Astrocyte of the spinal cord (primary cell): Measurements from ENCODE around the gene CSRP3.
A peak's percentile ranks its signal among the peaks of the same experiment; 100 is the strongest.

Experiments used
- DNase-seq: peaks from one replicate; pipeline ENCODE4 v3.0.0; 2011; ENCODE audit warnings: low read depth, low spot score
- H3K4me3 ChIP-seq: 2 replicates; pipeline ENCODE4 v1.5.1; 2011; ENCODE audit warnings: low read depth, mild to moderate bottlenecking, low read length, moderate library complexity
- in situ Hi-C: cut with HindIII; loops from 2 replicates; pipeline ENCODE4 v1.10.0; 2017; ENCODE audit warnings: low sequenced_read_pairs
- TF ChIP-seq, protein P1 (sequence below): IDR thresholded peaks from 2 replicates; pipeline ENCODE4 v1.5.1; 2012; ENCODE audit warnings: low read depth, mild to moderate bottlenecking, low read length, inconsistent platforms

CSRP3 gene

DNA sequence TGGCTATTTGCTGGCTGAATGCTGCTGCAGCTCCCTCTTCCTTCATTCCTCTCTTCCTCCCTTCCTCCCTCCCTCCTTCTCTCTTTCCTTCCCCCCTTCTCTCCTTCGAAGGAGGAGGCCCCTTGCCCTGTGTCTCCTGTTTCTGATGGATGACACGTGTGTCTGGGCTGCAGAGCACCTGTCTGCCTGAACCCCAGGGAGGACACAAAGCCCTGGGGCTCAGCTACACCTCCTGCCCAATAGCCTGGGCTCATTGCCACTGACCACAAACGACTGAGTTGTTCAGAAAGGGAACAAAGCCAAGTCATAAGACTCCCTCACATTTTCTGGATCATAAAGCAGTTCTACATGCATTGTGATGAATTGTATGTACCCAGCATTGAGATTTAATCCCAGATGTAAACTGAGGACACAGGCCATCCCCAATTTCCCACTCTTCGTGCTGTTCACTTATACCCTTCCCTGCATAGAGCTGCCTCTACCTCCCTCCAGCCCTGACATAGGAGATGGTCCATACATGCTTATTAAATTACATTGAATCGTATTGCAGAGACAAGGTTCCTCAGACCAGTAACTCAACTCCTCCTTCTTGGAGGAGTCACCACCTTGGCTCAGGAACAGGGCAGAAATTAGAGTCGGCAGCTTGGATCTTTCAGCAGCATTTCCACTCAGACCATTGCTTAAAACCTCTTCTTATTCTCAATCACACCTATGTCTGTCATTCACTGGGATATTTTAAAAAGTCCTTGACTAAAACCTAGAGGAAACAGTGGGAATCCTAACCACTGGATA is 1.2 kb downstream of the CSRP3 start:
- peak; percentile 80 for DNase-seq
- H3K4me3 ChIP-seq = no peak overlapping the region
- TF ChIP-seq, protein P1, sequence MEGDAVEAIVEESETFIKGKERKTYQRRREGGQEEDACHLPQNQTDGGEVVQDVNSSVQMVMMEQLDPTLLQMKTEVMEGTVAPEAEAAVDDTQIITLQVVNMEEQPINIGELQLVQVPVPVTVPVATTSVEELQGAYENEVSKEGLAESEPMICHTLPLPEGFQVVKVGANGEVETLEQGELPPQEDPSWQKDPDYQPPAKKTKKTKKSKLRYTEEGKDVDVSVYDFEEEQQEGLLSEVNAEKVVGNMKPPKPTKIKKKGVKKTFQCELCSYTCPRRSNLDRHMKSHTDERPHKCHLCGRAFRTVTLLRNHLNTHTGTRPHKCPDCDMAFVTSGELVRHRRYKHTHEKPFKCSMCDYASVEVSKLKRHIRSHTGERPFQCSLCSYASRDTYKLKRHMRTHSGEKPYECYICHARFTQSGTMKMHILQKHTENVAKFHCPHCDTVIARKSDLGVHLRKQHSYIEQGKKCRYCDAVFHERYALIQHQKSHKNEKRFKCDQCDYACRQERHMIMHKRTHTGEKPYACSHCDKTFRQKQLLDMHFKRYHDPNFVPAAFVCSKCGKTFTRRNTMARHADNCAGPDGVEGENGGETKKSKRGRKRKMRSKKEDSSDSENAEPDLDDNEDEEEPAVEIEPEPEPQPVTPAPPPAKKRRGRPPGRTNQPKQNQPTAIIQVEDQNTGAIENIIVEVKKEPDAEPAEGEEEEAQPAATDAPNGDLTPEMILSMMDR = no peak
- in situ Hi-C loops = no loop called here

DNA sequence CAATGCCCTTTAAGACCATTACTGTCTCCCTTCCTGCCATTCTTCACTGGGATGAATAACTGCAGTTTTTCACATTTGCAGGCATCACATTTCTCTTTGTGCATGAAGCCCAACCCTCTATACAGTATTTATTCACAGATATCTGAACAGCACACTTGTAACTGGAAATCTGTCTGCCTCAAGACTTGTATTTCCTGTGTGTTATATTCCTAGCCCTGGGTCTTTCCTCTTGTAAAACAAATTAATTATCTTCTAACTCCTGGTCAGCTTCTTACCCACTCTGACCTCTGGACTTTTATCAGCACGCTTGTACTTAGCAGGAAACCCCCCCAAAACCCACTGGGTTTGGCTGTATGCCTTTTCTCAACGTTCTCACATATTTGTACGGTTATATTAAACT is 2.0 kb downstream of the CSRP3 start:
- TF ChIP-seq, protein P1 = no peak
- in situ Hi-C loops = no loop called here

DNA sequence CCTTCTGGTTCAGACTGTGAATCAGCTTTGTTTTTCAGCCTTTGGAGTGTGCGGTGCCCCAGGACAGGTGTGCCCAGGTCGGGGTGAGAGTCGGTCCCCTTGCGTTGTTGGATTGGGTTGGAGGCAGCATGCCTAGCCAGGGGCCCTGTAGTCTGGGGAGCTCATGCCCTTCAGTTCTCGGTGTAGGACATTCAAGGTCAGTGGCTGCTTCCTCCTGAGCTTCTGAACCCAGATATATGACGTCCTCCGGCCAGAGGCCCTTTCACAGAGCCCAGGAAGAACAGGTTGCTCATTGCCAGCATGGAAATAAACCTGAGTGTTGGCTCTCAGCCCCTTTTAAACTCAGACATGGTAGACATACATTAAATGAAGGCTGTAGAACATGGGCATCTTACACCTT is 2.7 kb downstream of the CSRP3 start:
- in situ Hi-C loops = no loop called here
- no peak overlapping the region for H3K4me3 ChIP-seq
- DNase-seq = no peak
- TF ChIP-seq, protein P1 = no peak

More for the DNA sequence above, 2.0 kb downstream of the CSRP3 start:
- H3K4me3 ChIP-seq = no peak overlapping the region
- peak; percentile 6 for DNase-seq

DNA sequence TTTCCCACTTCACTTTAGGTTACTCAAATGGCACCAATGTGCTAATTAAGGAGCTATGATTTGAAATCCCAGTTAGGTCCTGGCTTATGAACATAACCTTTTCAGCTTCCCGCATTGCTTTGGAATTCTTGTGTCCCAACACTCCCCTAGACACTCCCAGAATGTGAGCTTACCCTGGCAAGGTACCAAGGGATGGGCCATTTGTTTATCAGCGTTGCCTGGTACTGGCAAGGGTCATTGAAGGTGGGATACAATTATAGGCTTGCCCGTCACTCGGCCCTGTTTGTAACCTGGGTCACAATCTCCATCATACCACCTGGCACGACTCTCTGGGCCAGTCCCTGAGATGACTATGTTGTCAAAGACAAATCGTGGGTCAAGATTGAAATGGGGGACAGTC is 5.4 kb downstream of the CSRP3 start:
- in situ Hi-C loops = no loop called here
- TF ChIP-seq, protein P1 = no peak

DNA sequence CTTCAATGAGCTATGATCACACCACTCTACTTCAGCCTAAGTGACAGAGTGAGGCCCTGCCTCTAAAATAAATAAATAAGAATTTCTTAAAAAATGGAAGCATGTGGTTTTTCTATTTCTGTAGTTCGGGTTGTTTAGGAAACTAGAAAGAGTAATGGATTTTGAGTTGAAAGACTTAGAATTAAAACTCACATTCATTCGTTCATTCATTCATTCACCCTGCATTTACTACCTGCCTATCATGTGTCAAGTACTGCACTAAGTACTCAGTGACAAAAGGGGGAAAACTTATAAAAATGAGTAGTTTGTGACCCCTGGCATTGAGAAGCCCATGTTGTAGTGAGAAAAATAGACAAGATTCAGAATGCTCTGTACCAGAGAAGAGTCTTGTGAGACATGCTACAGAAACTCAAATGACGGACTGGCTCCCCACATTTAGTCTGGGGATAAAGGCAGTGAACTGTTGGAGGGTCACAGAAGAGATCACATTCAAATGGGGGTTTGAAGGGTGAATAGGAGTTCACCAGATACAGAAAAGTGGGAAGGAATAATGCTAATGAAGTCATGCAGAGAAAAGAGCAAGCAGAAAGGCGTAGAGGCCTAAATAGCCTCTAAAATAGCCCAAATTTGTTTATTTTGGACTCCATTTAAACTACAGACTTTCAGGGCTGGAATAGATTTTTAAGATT is 7.0 kb downstream of the CSRP3 start:
- DNase-seq = no peak
- H3K4me3 ChIP-seq = no peak overlapping the region
- TF ChIP-seq, protein P1 = no peak
- in situ Hi-C loops = no loop called here

More for the DNA sequence above, 5.4 kb downstream of the CSRP3 start:
- no peak overlapping the region for H3K4me3 ChIP-seq
- DNase-seq = no peak

DNA sequence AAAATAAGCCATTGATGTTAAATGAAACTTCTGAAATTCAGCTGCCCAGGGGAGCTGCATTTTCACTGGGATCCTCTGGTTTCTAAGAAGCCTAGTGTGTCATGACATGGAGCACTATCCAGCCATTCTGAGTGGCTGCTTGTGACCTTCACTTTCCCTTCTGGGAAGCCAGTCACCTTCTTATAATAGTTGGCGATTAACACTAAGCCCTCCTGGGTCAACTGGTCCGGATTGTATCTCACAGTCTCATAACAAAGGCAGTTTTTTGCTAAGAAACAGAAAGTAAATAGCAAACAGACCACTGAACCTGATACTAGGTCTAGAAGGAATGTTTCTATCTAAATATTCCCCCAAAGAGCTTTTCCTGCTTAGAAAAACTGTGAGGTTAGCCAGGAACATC is 7.9 kb downstream of the CSRP3 start:
- DNase-seq = no peak
- in situ Hi-C loops = no loop called here
- H3K4me3 ChIP-seq = no peak overlapping the region
- TF ChIP-seq, protein P1 = no peak
